ENCODE measurements around the gene MCU. TPM values are rescaled to one million over a fixed set of nuclear protein-coding genes. Genes with fewer than 3 reads are reported as not detected.

MCU gene
- total RNA-seq, 1 experiment from 2014 or later = 18.7 TPM

DNA sequence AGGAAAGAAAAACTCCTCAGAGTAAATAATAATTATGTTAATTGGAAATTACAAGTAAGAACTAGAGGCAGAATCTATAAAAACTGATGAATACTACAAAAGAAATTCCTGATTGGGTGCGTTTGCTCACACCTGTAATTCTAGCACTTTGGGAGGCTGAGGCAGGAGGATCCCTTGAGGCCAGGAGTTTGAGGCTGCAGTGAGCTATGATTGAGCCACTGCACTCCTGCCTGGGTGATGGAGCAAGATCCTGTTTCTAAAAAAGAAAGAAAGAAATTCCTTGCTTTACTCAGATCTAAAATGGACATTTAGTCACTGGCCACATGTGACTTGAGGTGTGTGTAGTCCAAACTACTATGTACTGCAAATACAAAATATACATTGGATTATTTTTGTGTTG lies 42.0 kb downstream of the MCU start:
- no peak overlapping the region for H3K4me3 ChIP-seq (ENCODE audit: low read depth, low read length, poor library complexity, severe bottlenecking)
- no peak overlapping the region for H3K27ac ChIP-seq (ENCODE audit: low read depth, low read length, poor library complexity, severe bottlenecking)
- no peaks in the 10 kb centered on the region for H3K27me3 ChIP-seq (replicated peaks; ENCODE audit: insufficient read depth, low read depth, low read length, poor library complexity)
- BruUV-seq (replicated peaks) = no TSS peak
- no peak for TF ChIP-seq EZH2 (IDR thresholded peaks at IDR 0.05; ENCODE audit: borderline replicate concordance, low read depth, low read length, poor library complexity, severe bottlenecking)
- TF ChIP-seq, protein P1, sequence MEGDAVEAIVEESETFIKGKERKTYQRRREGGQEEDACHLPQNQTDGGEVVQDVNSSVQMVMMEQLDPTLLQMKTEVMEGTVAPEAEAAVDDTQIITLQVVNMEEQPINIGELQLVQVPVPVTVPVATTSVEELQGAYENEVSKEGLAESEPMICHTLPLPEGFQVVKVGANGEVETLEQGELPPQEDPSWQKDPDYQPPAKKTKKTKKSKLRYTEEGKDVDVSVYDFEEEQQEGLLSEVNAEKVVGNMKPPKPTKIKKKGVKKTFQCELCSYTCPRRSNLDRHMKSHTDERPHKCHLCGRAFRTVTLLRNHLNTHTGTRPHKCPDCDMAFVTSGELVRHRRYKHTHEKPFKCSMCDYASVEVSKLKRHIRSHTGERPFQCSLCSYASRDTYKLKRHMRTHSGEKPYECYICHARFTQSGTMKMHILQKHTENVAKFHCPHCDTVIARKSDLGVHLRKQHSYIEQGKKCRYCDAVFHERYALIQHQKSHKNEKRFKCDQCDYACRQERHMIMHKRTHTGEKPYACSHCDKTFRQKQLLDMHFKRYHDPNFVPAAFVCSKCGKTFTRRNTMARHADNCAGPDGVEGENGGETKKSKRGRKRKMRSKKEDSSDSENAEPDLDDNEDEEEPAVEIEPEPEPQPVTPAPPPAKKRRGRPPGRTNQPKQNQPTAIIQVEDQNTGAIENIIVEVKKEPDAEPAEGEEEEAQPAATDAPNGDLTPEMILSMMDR (conservative IDR thresholded peaks at IDR 0.05; ENCODE audit: low read depth, low read length) = no peak
- CTCF ChIA-PET = no interaction called here
- no peaks in the 10 kb centered on the region for H3K36me3 ChIP-seq (ENCODE audit: insufficient read depth, low read length, poor library complexity, severe bottlenecking)
- peaks cover 10% of the 10 kb centered on the region for H3K4me1 ChIP-seq (ENCODE audit: insufficient read depth, low read length, poor library complexity, severe bottlenecking)
- no peaks in the 10 kb centered on the region for H3K9me3 ChIP-seq (ENCODE audit: low read depth, low read length, poor library complexity, severe bottlenecking)
- DNase-seq (ENCODE audit: low spot score) = no peak
- intact Hi-C loops (cut with micrococcal nuclease; ENCODE audit: unreplicated experiment) = no loop called here
- POLR2A ChIA-PET (ENCODE audit: low non-redundant PET) = no interaction called here

DNA sequence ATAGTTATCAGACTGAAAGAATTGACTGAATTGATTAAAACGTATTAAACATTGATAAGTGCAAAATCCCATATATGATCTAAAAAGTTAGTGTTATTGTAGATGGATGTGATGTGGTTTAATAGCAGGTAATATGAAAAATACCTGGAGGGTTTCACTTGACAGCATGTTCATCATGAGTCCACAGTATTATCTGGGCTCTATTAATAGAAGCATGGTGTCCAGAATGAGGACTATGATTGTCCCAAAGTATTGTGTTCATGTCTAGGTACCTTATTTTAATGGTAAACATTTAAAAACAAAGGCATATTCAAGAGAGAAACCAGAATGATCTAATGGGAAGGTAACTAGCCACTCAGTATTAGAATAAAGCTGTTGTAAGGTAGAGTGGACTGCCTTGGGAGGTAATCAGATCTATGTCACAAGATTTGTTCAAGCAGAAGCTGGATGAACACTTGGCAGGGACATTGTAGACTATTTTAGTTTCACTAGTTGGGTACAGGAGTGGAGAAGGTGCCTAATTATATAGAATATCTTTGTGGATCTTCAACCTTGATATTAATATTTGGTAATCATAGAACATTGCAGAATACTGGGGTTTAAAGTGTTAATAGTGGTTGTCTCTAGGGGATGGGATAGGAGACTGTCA lies 43.5 kb downstream of the MCU start:
- CTCF ChIA-PET = no interaction called here
- intact Hi-C loops (cut with micrococcal nuclease; ENCODE audit: unreplicated experiment) = no loop called here
- H3K27me3 ChIP-seq (replicated peaks; ENCODE audit: insufficient read depth, low read depth, low read length, poor library complexity) = no peaks in the 10 kb centered on the region
- TF ChIP-seq, protein P1 (conservative IDR thresholded peaks at IDR 0.05; ENCODE audit: low read depth, low read length) = no peak
- no peaks in the 10 kb centered on the region for H3K36me3 ChIP-seq (ENCODE audit: insufficient read depth, low read length, poor library complexity, severe bottlenecking)
- POLR2A ChIA-PET (ENCODE audit: low non-redundant PET) = no interaction called here
- peaks cover 12% of the 10 kb centered on the region for H3K4me1 ChIP-seq (ENCODE audit: insufficient read depth, low read length, poor library complexity, severe bottlenecking)
- no peaks in the 10 kb centered on the region for H3K9me3 ChIP-seq (ENCODE audit: low read depth, low read length, poor library complexity, severe bottlenecking)
- BruUV-seq (replicated peaks) = no TSS peak
- no peak overlapping the region for H3K27ac ChIP-seq (ENCODE audit: low read depth, low read length, poor library complexity, severe bottlenecking)
- no peak for DNase-seq (ENCODE audit: low spot score)
- H3K4me3 ChIP-seq (ENCODE audit: low read depth, low read length, poor library complexity, severe bottlenecking) = no peak overlapping the region

DNA sequence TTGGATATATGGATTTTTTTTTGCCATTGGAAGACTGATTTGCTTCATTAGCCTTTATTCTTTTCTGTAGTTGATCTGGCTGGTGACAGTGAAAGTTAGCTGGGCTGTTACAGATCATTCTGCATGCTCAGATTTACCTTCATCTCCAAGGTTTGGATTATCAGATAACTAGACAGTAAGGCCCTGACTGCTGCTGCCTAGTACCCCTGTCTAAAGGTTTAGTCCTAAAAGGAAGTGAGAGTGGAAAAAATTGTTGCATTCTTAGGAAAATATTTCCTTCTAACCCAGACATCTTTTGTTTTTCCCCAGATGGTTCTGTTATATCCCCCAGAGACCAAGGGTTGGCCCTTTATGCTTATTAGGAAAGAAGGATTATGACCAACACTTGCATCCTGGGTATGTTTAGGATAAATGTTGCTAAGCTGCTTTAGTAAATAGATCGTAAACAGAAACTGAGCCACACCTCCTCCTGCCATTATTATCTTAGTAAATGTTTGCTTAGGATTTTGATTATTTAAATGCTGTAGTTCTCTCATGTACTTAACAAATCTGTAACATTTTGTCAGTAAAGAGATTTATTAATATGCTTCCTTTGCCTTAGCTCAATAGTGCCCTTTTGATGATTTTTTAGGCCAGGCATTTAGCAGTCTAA lies 44.4 kb downstream of the MCU start:
- intact Hi-C loops (cut with micrococcal nuclease; ENCODE audit: unreplicated experiment) = no loop called here
- Histone ChIP-seq H3K9me3 (ENCODE audit: low read depth, low read length, poor library complexity, severe bottlenecking) (no peaks in the 10 kb centered on the region), H3K36me3 (ENCODE audit: insufficient read depth, low read length, poor library complexity, severe bottlenecking) (no peaks in the 10 kb centered on the region), H3K27me3 (replicated peaks; ENCODE audit: insufficient read depth, low read depth, low read length, poor library complexity) (no peaks in the 10 kb centered on the region), H3K27ac (ENCODE audit: low read depth, low read length, poor library complexity, severe bottlenecking) (no peak overlapping the region), H3K4me3 (ENCODE audit: low read depth, low read length, poor library complexity, severe bottlenecking) (no peak overlapping the region), H3K4me1 (ENCODE audit: insufficient read depth, low read length, poor library complexity, severe bottlenecking) (peaks cover 16% of the 10 kb centered on the region)
- POLR2A ChIA-PET (ENCODE audit: low non-redundant PET) = no interaction called here
- peak; percentile 73 for DNase-seq (ENCODE audit: low spot score)
- no peak for TF ChIP-seq EZH2 (IDR thresholded peaks at IDR 0.05; ENCODE audit: borderline replicate concordance, low read depth, low read length, poor library complexity, severe bottlenecking)
- TF ChIP-seq, protein P1 (conservative IDR thresholded peaks at IDR 0.05; ENCODE audit: low read depth, low read length) = no peak
- no TSS peak for BruUV-seq (replicated peaks)
- CTCF ChIA-PET = interaction anchor here (0.6 kb wide), 1 partner anchor 326 kb away, joined by 3 read pairs; no protein-coding TSS in a partner anchor

Data from A673 (cell line).